Activated naive CD8-positive, alpha-beta T cell treated with anti-CD3 and anti-CD28 coated beads for 36 hours (primary cell): ENCODE measurements around the gene CYSLTR2. TPM values are rescaled to one million over a fixed set of nuclear protein-coding genes. Genes with fewer than 3 reads are reported as not detected.

Experiments
- total RNA-seq, 2 experiments: library from RNA; stranded (reverse); gene quantifications; one replicate each; pipeline ENCODE4 v1.2.3, GENCODE V29; 2021

The CYSLTR2 gene
- total RNA-seq, 2 experiments from 2014 or later = 2.1 to 2.8 TPM

Other genes starting within 250 kb of the CYSLTR2 start
- 1 to 10 TPM; 3.2 to 4.1 TPM for gene LPAR6, start 240.8 kb upstream of the CYSLTR2 start, total RNA-seq
- 1 to 10 TPM; 1.9 to 2.4 TPM for gene RCBTB2, start 120.8 kb upstream of the CYSLTR2 start, total RNA-seq